K562 (cell line): ENCODE measurements around the gene PHF1. TPM values are rescaled to one million over a fixed set of nuclear protein-coding genes. Genes with fewer than 3 reads are reported as not detected.

Experiments
- FOXK2 ChIP-seq, 2 experiments: fragments of 450-650 bp; IDR thresholded peaks in 1 of 2; conservative IDR thresholded peaks in 1 of 2; 2 replicates each; pipeline ENCODE4 v1.6.1; 2016; ENCODE audit warnings: low read depth in 2 of 2, mild to moderate bottlenecking in 1 of 2
- GATA2 ChIP-seq: sonication (generic); formaldehyde crosslinking; IDR thresholded peaks from 2 replicates; pipeline ENCODE4 v1.4.0; 2020; ENCODE audit warnings: mild to moderate bottlenecking, missing genetic modification reagents
- GATAD2A ChIP-seq: fragments of 450-650 bp; IDR thresholded peaks from 2 replicates; pipeline ENCODE4 v1.6.1; 2017
- HDAC1 ChIP-seq, 2 experiments: fragments of 450-650 bp; IDR thresholded peaks; 2 replicates each; pipeline ENCODE4 v1.6.1; 2016 to 2017; ENCODE audit warnings: inconsistent platforms in 1 of 2, mild to moderate bottlenecking in 1 of 2, moderate library complexity in 1 of 2
- KLF16 ChIP-seq: IDR thresholded peaks from 2 replicates; pipeline ENCODE4 v1.6.1; 2016; ENCODE audit warnings: antibody characterized with exemption
- LEF1 ChIP-seq: fragments of 450-650 bp; IDR thresholded peaks from 2 replicates; pipeline ENCODE4 v1.6.1; 2016; ENCODE audit warnings: mild to moderate bottlenecking
- POLR2AphosphoS5 ChIP-seq: IDR thresholded peaks from 2 replicates; pipeline ENCODE4 v1.6.1; 2011; ENCODE audit warnings: mild to moderate bottlenecking, low read depth, low read length, moderate library complexity; ENCODE audit not compliant: control insufficient read depth, insufficient read depth
- RAD51 ChIP-seq: fragments of 450-650 bp; IDR thresholded peaks from 2 replicates; pipeline ENCODE4 v1.7.1; 2016; ENCODE audit warnings: low read depth, mild to moderate bottlenecking, borderline replicate concordance
- ZBTB1 ChIP-seq: sonication (generic); formaldehyde crosslinking; IDR thresholded peaks from 2 replicates; pipeline ENCODE4 v1.8.1; 2023; ENCODE audit warnings: missing genetic modification reagents, low read depth, mild to moderate bottlenecking, borderline replicate concordance
- ZNF561 ChIP-seq: fragments of 450-650 bp; formaldehyde crosslinking; conservative IDR thresholded peaks from 2 replicates; pipeline ENCODE4 v1.4.0; 2020; ENCODE audit warnings: mild to moderate bottlenecking, moderate library complexity
- ZNF778 ChIP-seq: fragments of 450-650 bp; formaldehyde crosslinking; IDR thresholded peaks from 2 replicates; pipeline ENCODE4 v1.4.0; 2020; ENCODE audit warnings: mild to moderate bottlenecking, moderate library complexity
- polyA plus RNA-seq, 8 experiments: library from polyadenylated mRNA; depleted of rRNA in 4 of 8; stranded (reverse) in 5 of 8; unstranded in 3 of 8; fragments of >200 nt; fragmentation: Nextera tagmentation in 2 of 8; fragmentation: Illumina TruSeq in 1 of 8; extraction: Ambion mirVana in 2 of 8; extraction: Trizol in 1 of 8; gene quantifications; 2 replicates each; pipeline versions ENCODE4 v1.2.1 to v1.2.3, GENCODE V29; 2011 to 2014; ENCODE audit warnings: inconsistent platforms in 1 of 8, missing spikeins in 1 of 8
- total RNA-seq, 7 experiments: library from RNA; depleted of rRNA in 6 of 7; stranded (reverse); fragments of >200 nt in 6 of 7; fragmentation: Illumina TruSeq in 2 of 7; extraction: Trizol in 2 of 7; gene quantifications; 2 replicates each; pipeline versions ENCODE4 v1.2.1 to v1.2.3, GENCODE V29; 2011 to 2021; ENCODE audit warnings: low replicate concordance in 1 of 7
- TF ChIP-seq, protein P1 (sequence below), 2 experiments: fragments of 450-650 bp; IDR thresholded peaks; 2 replicates each; pipeline ENCODE4 v1.6.1; 2016
- TF ChIP-seq, protein P2 (sequence below): fragments of 450-650 bp; IDR thresholded peaks from 2 replicates; pipeline ENCODE4 v1.6.1; 2016; ENCODE audit warnings: borderline replicate concordance
- TF ChIP-seq, protein P3 (sequence below): fragments of 450-650 bp; formaldehyde crosslinking; conservative IDR thresholded peaks from 2 replicates; pipeline ENCODE4 v1.4.0; 2022; ENCODE audit warnings: mild to moderate bottlenecking, missing genetic modification characterization
- TF ChIP-seq, protein P4 (sequence below), 3 experiments: IDR thresholded peaks in 2 of 3; conservative IDR thresholded peaks in 1 of 3; 2 replicates each; pipeline ENCODE4 v1.5.1; 2011 to 2012; ENCODE audit warnings: low read length in 3 of 3, mild to moderate bottlenecking in 3 of 3, control low read depth in 2 of 3, improper control_type of control experiment in 1 of 3, inconsistent platforms in 1 of 3, low read depth in 1 of 3, mixed read lengths in 1 of 3, moderate library complexity in 1 of 3; ENCODE audit not compliant: insufficient read depth in 2 of 3
- TF ChIP-seq, protein P5 (sequence below), 2 experiments: fragments of 450-650 bp in 1 of 2; sonication (generic) in 1 of 2; formaldehyde crosslinking in 1 of 2; IDR thresholded peaks in 1 of 2; conservative IDR thresholded peaks in 1 of 2; 2 replicates each; pipeline versions ENCODE4 v1.6.1 to v1.8.1; 2016 to 2023; ENCODE audit warnings: mild to moderate bottlenecking in 2 of 2, moderate library complexity in 2 of 2, inconsistent platforms in 1 of 2, missing genetic modification reagents in 1 of 2
- TF ChIP-seq, protein P6 (sequence below): fragments of 450-650 bp; IDR thresholded peaks from 2 replicates; pipeline ENCODE4 v1.6.1; 2016; ENCODE audit warnings: low read depth, mild to moderate bottlenecking, moderate library complexity

The PHF1 gene
- total and polyA plus RNA-seq, 9 of the 15 experiments (the other 6 are each of a cell fraction or from before 2014, with no cell fraction given), result 3.7 to 64.2 (median 33.7) TPM

DNA sequence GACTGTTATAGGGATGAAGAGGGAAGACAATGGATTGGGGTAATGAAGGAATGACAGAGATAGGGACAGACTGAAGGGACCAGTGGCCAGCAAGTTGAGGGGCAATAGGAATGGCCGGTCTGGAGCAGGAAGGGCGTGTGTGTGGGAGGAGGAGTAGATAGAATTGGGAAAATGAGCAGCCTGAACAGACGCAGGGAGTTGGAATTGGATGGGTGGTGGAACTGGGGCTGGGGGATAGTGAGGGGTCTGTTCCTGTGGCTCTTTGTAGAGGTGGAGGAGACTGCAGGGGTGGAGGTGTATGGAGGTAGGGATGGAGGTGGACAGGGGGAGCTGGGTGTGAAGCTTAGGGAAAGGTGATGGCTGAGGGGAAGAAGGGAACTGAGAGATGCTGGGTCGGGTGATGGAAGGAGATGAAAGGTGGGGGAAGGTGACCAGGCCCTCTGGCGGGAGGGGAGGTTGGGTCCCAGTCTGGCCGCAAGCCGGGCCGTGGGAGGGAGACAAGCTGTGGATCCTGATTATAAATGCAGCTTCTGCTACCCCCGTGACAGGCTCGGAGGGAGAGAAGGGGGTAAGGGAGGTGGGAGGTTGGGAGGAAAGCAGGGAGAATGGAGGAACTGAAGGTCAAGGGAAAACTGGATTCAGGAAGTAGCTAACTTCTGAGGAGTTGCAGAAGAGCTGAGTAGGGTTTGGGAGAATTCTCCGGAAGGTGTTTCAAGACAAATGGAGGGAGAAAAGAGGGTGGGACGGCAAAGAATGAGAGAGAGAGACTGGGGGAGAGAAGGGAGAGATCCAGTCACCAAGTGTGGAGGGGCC lies 14.2 kb downstream of the PHF1 start (continued):
- TF ChIP-seq, protein P1, sequence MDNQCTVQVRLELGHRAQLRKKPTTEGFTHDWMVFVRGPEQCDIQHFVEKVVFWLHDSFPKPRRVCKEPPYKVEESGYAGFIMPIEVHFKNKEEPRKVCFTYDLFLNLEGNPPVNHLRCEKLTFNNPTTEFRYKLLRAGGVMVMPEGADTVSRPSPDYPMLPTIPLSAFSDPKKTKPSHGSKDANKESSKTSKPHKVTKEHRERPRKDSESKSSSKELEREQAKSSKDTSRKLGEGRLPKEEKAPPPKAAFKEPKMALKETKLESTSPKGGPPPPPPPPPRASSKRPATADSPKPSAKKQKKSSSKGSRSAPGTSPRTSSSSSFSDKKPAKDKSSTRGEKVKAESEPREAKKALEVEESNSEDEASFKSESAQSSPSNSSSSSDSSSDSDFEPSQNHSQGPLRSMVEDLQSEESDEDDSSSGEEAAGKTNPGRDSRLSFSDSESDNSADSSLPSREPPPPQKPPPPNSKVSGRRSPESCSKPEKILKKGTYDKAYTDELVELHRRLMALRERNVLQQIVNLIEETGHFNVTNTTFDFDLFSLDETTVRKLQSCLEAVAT (IDR thresholded peaks at IDR 0.05), result peak in 1 of 2 experiments; percentile 81; a peak in 2 of 4 replicates
- TF ChIP-seq FOXK2 (conservative IDR thresholded peaks at IDR 0.05 in 1 of 2, IDR thresholded peaks at IDR 0.05 in 1 of 2; ENCODE audit: low read depth in 2 of 2), result peak in 1 of 2 experiments; percentile 53; a peak in 1 of 4 replicates
- TF ChIP-seq, protein P2, sequence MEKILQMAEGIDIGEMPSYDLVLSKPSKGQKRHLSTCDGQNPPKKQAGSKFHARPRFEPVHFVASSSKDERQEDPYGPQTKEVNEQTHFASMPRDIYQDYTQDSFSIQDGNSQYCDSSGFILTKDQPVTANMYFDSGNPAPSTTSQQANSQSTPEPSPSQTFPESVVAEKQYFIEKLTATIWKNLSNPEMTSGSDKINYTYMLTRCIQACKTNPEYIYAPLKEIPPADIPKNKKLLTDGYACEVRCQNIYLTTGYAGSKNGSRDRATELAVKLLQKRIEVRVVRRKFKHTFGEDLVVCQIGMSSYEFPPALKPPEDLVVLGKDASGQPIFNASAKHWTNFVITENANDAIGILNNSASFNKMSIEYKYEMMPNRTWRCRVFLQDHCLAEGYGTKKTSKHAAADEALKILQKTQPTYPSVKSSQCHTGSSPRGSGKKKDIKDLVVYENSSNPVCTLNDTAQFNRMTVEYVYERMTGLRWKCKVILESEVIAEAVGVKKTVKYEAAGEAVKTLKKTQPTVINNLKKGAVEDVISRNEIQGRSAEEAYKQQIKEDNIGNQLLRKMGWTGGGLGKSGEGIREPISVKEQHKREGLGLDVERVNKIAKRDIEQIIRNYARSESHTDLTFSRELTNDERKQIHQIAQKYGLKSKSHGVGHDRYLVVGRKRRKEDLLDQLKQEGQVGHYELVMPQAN, result peak; percentile 86
- peak in 1 of 2 experiments; percentile 82; a peak in 1 of 4 replicates for TF ChIP-seq HDAC1 (IDR thresholded peaks at IDR 0.05)
- TF ChIP-seq, protein P3, sequence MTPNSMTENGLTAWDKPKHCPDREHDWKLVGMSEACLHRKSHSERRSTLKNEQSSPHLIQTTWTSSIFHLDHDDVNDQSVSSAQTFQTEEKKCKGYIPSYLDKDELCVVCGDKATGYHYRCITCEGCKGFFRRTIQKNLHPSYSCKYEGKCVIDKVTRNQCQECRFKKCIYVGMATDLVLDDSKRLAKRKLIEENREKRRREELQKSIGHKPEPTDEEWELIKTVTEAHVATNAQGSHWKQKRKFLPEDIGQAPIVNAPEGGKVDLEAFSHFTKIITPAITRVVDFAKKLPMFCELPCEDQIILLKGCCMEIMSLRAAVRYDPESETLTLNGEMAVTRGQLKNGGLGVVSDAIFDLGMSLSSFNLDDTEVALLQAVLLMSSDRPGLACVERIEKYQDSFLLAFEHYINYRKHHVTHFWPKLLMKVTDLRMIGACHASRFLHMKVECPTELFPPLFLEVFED (CRISPR knock-in tag), result peak; percentile 6; the same call in 1 of the 2 replicates
- TF ChIP-seq, protein P4, sequence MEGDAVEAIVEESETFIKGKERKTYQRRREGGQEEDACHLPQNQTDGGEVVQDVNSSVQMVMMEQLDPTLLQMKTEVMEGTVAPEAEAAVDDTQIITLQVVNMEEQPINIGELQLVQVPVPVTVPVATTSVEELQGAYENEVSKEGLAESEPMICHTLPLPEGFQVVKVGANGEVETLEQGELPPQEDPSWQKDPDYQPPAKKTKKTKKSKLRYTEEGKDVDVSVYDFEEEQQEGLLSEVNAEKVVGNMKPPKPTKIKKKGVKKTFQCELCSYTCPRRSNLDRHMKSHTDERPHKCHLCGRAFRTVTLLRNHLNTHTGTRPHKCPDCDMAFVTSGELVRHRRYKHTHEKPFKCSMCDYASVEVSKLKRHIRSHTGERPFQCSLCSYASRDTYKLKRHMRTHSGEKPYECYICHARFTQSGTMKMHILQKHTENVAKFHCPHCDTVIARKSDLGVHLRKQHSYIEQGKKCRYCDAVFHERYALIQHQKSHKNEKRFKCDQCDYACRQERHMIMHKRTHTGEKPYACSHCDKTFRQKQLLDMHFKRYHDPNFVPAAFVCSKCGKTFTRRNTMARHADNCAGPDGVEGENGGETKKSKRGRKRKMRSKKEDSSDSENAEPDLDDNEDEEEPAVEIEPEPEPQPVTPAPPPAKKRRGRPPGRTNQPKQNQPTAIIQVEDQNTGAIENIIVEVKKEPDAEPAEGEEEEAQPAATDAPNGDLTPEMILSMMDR (IDR thresholded peaks at IDR 0.05 in 2 of 3, conservative IDR thresholded peaks at IDR 0.05 in 1 of 3; ENCODE audit: insufficient read depth in 2 of 3, low read depth in 1 of 3, low read length in 3 of 3), result peak in 1 of 3 experiments; percentile 18; a peak in 1 of 6 replicates
- TF ChIP-seq, protein P5, sequence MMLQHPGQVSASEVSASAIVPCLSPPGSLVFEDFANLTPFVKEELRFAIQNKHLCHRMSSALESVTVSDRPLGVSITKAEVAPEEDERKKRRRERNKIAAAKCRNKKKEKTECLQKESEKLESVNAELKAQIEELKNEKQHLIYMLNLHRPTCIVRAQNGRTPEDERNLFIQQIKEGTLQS (IDR thresholded peaks at IDR 0.05), result 0 out of 2 replicates have a peak, but pooled peaks have one; percentile 38
- TF ChIP-seq, protein P5 (CRISPR knock-in tag; conservative IDR thresholded peaks at IDR 0.05), result no peak
- TF ChIP-seq LEF1, result peak; percentile 74
- TF ChIP-seq KLF16, result peak; percentile 59; the same call in 1 of the 2 replicates
- TF ChIP-seq ZNF561 (CRISPR knock-in tag), result no peak
- TF ChIP-seq ZNF778 (CRISPR knock-in tag), result no peak
- TF ChIP-seq, protein P6, sequence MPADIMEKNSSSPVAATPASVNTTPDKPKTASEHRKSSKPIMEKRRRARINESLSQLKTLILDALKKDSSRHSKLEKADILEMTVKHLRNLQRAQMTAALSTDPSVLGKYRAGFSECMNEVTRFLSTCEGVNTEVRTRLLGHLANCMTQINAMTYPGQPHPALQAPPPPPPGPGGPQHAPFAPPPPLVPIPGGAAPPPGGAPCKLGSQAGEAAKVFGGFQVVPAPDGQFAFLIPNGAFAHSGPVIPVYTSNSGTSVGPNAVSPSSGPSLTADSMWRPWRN, result 0 out of 2 replicates have a peak, but pooled peaks have one; percentile 14
- peak; percentile 69 for TF ChIP-seq GATA2
- peak; percentile 75 for TF ChIP-seq POLR2AphosphoS5
- TF ChIP-seq ZBTB1 (CRISPR knock-in tag), result 0 out of 2 replicates have a peak, but pooled peaks have one; percentile 36
- TF ChIP-seq RAD51, result peak; percentile 43
- TF ChIP-seq GATAD2A, result peak; percentile 50; the same call in 1 of the 2 replicates
